Right lobe of liver (tissue), 6 donors: ENCODE results near the gene ERCC4. TPM values are rescaled to one million over a fixed set of nuclear protein-coding genes. Genes with fewer than 3 reads are reported as not detected.
A peak's percentile ranks its signal among the peaks of the same experiment; 100 is the strongest.

Source experiments
- ATAC-seq, 4 donors: fragments of 200-7000 bp; cut with Tn5 transposase; one replicate each; pipeline ENCODE4 v1.9.1; 2020; ENCODE audit warnings: mild to moderate bottlenecking in 4 of 4, moderate library complexity in 4 of 4
- DNase-seq, 3 donors: peaks; one replicate each; pipeline ENCODE4 v3.0.0-alpha.2; 2020
- H3K27ac ChIP-seq, 3 donors: fragments of 200-600 bp; one replicate each; pipeline ENCODE4 v1.8.0; 2022
- H3K27me3 ChIP-seq, 2 donors: fragments of 200-600 bp; one replicate each; pipeline ENCODE4 v1.8.0; 2022
- H3K36me3 ChIP-seq, 4 donors: fragments of 200-600 bp; sonication (generic) in 1 of 4; one replicate each; pipeline versions ENCODE4 v1.5.1 to v1.8.0; 2017 to 2022; ENCODE audit warnings: control low read depth in 1 of 4
- H3K4me1 ChIP-seq, 4 donors: fragments of 200-600 bp; sonication (generic) in 1 of 4; one replicate each; pipeline versions ENCODE4 v1.5.1 to v1.8.0; 2017 to 2022; ENCODE audit warnings: control low read depth in 1 of 4
- H3K4me3 ChIP-seq, 3 donors: fragments of 200-600 bp; one replicate each; pipeline ENCODE4 v1.8.0; 2022
- H3K9me3 ChIP-seq, 4 donors: fragments of 200-600 bp; sonication (generic) in 1 of 4; one replicate each; pipeline versions ENCODE4 v1.5.1 to v1.8.0; 2017 to 2022; ENCODE audit warnings: control low read depth in 1 of 4
- POLR2A ChIP-seq: fragments of 450-650 bp; IDR thresholded peaks from one replicate; pipeline ENCODE4 v1.6.1; 2017; ENCODE audit warnings: antibody characterized with exemption, mild to moderate bottlenecking
- WGBS: methylation state at CpG from one replicate; pipeline ENCODE4 v1.1.6; 2018; ENCODE audit warnings: low coverage, low lambda C conversion rate; ENCODE audit not compliant: insufficient coverage; ENCODE audit errors: missing lambda C conversion rate; 5-methylcytosine and 5-hydroxymethylcytosine counted together
- intact Hi-C, 2 donors: fragments of 100-400 bp; cut with DNase I; formaldehyde crosslinking; loops; one replicate each; pipeline versions ENCODE4 v1.11.2 to v1.14.1; 2022
- total RNA-seq, 6 experiments: library from RNA; depleted of rRNA in 2 of 6; stranded (reverse); fragments of >200 nt in 2 of 6; fragmentation: NEBNext Ultra II Directional in 3 of 6; extraction: Animal tissue kit (Norgen Biotek cat#: 25700) in 3 of 6; gene quantifications; one replicate each; pipeline versions ENCODE4 v1.1.0 to v1.2.4, GENCODE V29; 2016 to 2023
- TF ChIP-seq, protein P1 (sequence below), 4 donors: fragments of 200-600 bp in 3 of 4; fragments of 450-650 bp in 1 of 4; IDR thresholded peaks; one replicate each; pipeline versions ENCODE4 v1.5.1 to v1.8.0; 2016 to 2022; ENCODE audit warnings: antibody characterized with exemption in 4 of 4, mild to moderate bottlenecking in 2 of 4
- donor health status: DM: no; HTN: yes; CAD: no.
- donor health status: DM: no; HTN: no; CAD: no.
- donor health status: DM: no; HTN: no; CAD: no.
- donor health status: DM: no; HTN: yes; CAD: no.
- donor health status: DM: no; HTN: yes; CAD: no.

ERCC4 gene
- total RNA-seq, 6 experiments from 2014 or later: 3.4 to 7.3 (median 5.7) TPM

GRCh38 chr16:13896543-13897182 is 23.3 kb upstream of the ERCC4 start:
- H3K4me1 ChIP-seq: no peaks in the 10 kb centered on the region
- no peaks in the 10 kb centered on the region for H3K36me3 ChIP-seq
- H3K4me3 ChIP-seq: no peak overlapping the region
- intact Hi-C loops: no loop called here
- no peak for ATAC-seq
- H3K27me3 ChIP-seq: no peaks in the 10 kb centered on the region
- DNase-seq: no peak
- TF ChIP-seq, protein P1, sequence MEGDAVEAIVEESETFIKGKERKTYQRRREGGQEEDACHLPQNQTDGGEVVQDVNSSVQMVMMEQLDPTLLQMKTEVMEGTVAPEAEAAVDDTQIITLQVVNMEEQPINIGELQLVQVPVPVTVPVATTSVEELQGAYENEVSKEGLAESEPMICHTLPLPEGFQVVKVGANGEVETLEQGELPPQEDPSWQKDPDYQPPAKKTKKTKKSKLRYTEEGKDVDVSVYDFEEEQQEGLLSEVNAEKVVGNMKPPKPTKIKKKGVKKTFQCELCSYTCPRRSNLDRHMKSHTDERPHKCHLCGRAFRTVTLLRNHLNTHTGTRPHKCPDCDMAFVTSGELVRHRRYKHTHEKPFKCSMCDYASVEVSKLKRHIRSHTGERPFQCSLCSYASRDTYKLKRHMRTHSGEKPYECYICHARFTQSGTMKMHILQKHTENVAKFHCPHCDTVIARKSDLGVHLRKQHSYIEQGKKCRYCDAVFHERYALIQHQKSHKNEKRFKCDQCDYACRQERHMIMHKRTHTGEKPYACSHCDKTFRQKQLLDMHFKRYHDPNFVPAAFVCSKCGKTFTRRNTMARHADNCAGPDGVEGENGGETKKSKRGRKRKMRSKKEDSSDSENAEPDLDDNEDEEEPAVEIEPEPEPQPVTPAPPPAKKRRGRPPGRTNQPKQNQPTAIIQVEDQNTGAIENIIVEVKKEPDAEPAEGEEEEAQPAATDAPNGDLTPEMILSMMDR (IDR thresholded peaks at IDR 0.05): peak in 2 of 4 donors; percentile 5 to 8
- no peak for TF ChIP-seq POLR2A
- no peaks in the 10 kb centered on the region for H3K9me3 ChIP-seq
- WGBS: 70% methylated on average over 4 of the region's 4 CpGs
- no peak overlapping the region for H3K27ac ChIP-seq

GRCh38 chr16:13897806-13898205 is 22.1 kb upstream of the ERCC4 start:
- Histone ChIP-seq H3K4me3 (no peak overlapping the region), H3K4me1 (peaks cover 0 to 6% (median 3%) of the 10 kb centered on the region in 4 donors), H3K27me3 (no peaks in the 10 kb centered on the region), H3K36me3 (no peaks in the 10 kb centered on the region), H3K9me3 (no peaks in the 10 kb centered on the region), H3K27ac (no peak overlapping the region)
- DNase-seq: no peak
- no peak for ATAC-seq
- intact Hi-C loops: no loop called here
- TF ChIP-seq POLR2A: no peak
- TF ChIP-seq, protein P1 (IDR thresholded peaks at IDR 0.05): no peak
- 68% methylated on average over 2 of the region's 2 CpGs for WGBS

DNA sequence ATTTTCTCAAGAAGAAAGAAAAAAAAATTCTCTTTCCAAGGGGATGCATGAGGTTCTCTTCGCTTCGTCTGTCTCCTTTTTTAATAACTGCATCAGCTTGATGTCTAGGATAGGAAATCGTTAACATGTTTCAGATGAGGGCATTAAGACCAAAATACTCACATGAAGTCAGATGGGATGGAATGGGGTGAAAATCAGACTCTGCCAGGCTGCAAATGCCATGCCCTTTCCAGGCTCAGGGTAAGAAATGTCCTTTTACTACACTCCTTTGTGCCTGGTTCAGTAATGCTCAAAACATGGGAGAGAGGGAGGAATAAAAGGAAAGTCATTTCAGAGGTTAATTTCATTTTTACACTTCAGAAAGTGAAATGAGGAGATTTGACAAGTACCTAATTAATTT is 21.7 kb upstream of the ERCC4 start:
- peaks cover 0 to 10% (median 4%) of the 10 kb centered on the region in 4 donors for H3K4me1 ChIP-seq
- ATAC-seq (no peak), DNase-seq (no peak)
- intact Hi-C loops: no loop called here
- no peak overlapping the region for H3K4me3 ChIP-seq
- no peaks in the 10 kb centered on the region for H3K36me3 ChIP-seq
- H3K27me3 ChIP-seq: no peaks in the 10 kb centered on the region
- no peak overlapping the region for H3K27ac ChIP-seq
- no peaks in the 10 kb centered on the region for H3K9me3 ChIP-seq
- no peak for TF ChIP-seq POLR2A
- TF ChIP-seq, protein P1 (IDR thresholded peaks at IDR 0.05): no peak
- 81% methylated on average over 3 of the region's 3 CpGs for WGBS

DNA sequence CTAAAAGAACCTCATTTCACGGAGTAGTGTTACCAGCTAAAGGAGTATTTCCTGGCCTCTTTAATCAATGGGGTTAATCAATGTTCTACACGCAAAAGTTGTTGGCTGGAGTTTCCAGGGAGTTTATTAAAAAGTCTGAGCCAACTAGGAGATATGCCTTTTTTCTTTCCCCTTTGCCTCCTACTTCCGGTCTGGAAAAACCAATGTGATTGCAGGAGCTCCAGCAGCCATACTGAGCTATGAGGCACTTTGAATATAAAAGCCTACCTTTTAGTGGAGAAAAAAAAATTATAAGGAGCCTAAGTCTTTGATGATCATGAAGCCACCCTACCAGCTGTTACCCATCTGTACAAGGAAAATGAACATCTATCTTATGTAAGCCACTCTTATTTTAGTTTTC is 17.9 kb upstream of the ERCC4 start:
- H3K4me3 ChIP-seq: no peak overlapping the region
- no peak overlapping the region for H3K27ac ChIP-seq
- 59% methylated on average over 3 of the region's 3 CpGs for WGBS
- no peaks in the 10 kb centered on the region for H3K9me3 ChIP-seq
- no peaks in the 10 kb centered on the region for H3K36me3 ChIP-seq
- no peak for TF ChIP-seq POLR2A
- TF ChIP-seq, protein P1 (IDR thresholded peaks at IDR 0.05): no peak
- H3K4me1 ChIP-seq: peaks cover 0 to 11% (median 5%) of the 10 kb centered on the region in 4 donors
- no peaks in the 10 kb centered on the region for H3K27me3 ChIP-seq
- ATAC-seq (no peak), DNase-seq (no peak)
- intact Hi-C loops: no loop called here
